ENCODE results near the gene SNTB2.

DNA sequence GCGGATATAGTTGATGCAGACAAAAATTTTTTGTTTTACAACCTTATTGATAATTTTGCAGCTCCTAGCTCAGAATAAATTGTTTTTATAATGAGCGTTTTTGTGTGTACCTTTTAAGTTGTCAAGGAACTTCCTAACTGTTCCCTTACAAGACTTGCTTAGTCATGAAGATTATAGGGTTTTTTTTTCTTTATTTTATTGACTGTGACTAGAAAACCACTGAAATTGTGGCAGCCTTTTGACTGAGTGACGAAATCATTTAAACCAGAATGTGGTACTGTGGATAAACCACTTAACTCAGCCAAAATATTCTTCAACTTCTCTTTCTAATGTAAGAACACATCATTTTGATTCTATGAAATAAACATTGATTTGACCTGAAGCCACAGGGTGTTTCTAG, 83.4 kb downstream of the SNTB2 start:
- no peak for TF ChIP-seq POLR2AphosphoS5 (IDR thresholded peaks at IDR 0.05; ENCODE audit: low read depth, low read length)
- TF ChIP-seq, protein P1, sequence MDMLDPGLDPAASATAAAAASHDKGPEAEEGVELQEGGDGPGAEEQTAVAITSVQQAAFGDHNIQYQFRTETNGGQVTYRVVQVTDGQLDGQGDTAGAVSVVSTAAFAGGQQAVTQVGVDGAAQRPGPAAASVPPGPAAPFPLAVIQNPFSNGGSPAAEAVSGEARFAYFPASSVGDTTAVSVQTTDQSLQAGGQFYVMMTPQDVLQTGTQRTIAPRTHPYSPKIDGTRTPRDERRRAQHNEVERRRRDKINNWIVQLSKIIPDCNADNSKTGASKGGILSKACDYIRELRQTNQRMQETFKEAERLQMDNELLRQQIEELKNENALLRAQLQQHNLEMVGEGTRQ (IDR thresholded peaks at IDR 0.05; ENCODE audit: borderline replicate concordance, low read depth, low read length), result no peak
- TF ChIP-seq, protein P2, sequence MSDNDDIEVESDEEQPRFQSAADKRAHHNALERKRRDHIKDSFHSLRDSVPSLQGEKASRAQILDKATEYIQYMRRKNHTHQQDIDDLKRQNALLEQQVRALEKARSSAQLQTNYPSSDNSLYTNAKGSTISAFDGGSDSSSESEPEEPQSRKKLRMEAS (IDR thresholded peaks at IDR 0.05; ENCODE audit: low read depth), result no peak
- TF ChIP-seq, protein P3, sequence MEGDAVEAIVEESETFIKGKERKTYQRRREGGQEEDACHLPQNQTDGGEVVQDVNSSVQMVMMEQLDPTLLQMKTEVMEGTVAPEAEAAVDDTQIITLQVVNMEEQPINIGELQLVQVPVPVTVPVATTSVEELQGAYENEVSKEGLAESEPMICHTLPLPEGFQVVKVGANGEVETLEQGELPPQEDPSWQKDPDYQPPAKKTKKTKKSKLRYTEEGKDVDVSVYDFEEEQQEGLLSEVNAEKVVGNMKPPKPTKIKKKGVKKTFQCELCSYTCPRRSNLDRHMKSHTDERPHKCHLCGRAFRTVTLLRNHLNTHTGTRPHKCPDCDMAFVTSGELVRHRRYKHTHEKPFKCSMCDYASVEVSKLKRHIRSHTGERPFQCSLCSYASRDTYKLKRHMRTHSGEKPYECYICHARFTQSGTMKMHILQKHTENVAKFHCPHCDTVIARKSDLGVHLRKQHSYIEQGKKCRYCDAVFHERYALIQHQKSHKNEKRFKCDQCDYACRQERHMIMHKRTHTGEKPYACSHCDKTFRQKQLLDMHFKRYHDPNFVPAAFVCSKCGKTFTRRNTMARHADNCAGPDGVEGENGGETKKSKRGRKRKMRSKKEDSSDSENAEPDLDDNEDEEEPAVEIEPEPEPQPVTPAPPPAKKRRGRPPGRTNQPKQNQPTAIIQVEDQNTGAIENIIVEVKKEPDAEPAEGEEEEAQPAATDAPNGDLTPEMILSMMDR (IDR thresholded peaks at IDR 0.05), result no peak
- no peak for TF ChIP-seq TAF1 (IDR thresholded peaks at IDR 0.05; ENCODE audit: borderline replicate concordance, low read depth, low read length)
- TF ChIP-seq NRF1 (IDR thresholded peaks at IDR 0.05; ENCODE audit: low read depth, low read length), result no peak
- no peak for TF ChIP-seq RFX5 (IDR thresholded peaks at IDR 0.05; ENCODE audit: low read length)
- no peak for TF ChIP-seq NFIC (IDR thresholded peaks at IDR 0.05; ENCODE audit: borderline replicate concordance)
- TF ChIP-seq SIN3A (IDR thresholded peaks at IDR 0.05; ENCODE audit: borderline replicate concordance, low read depth, low read length), result no peak
- no peak for TF ChIP-seq JUND (IDR thresholded peaks at IDR 0.05)
- TF ChIP-seq, protein P4, sequence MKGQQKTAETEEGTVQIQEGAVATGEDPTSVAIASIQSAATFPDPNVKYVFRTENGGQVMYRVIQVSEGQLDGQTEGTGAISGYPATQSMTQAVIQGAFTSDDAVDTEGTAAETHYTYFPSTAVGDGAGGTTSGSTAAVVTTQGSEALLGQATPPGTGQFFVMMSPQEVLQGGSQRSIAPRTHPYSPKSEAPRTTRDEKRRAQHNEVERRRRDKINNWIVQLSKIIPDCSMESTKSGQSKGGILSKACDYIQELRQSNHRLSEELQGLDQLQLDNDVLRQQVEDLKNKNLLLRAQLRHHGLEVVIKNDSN (IDR thresholded peaks at IDR 0.05; ENCODE audit: borderline replicate concordance, low read depth), result no peak
- TF ChIP-seq TEAD4 (IDR thresholded peaks at IDR 0.05; ENCODE audit: borderline replicate concordance, insufficient read depth), result no peak
- no peak for TF ChIP-seq SMC3 (IDR thresholded peaks at IDR 0.05; ENCODE audit: low read depth, low read length)

Measured in SK-N-SH (cell line).